ENCODE results near the gene ZNF821.
"Not testable (repeated sequence)": the region's sequence is repeated elsewhere in the genome, so short reads cannot be mapped to it uniquely, and the experiment has no call there.

The ZNF821 gene

GRCh38 chr16:71859762-71860521, 24.0 kb downstream of the ZNF821 start:
- DNase-seq (ENCODE audit: low spot score) = no peak

GRCh38 chr16:71855937-71856662, 27.9 kb downstream of the ZNF821 start:
- no peak for DNase-seq (ENCODE audit: low spot score)

- DNase-seq (ENCODE audit: low spot score) = no peak
Observed at GRCh38 chr16:71854369-71854948, 29.5 kb downstream of the ZNF821 start.

GRCh38 chr16:71853413-71853812, 30.6 kb downstream of the ZNF821 start:
- DNase-seq (ENCODE audit: low spot score) = no peak

- no peak for DNase-seq (ENCODE audit: low spot score)
Observed at GRCh38 chr16:71852561-71852960, 31.4 kb downstream of the ZNF821 start.

- no peak for DNase-seq (ENCODE audit: low spot score)
Observed at GRCh38 chr16:71852158-71852557, 31.8 kb downstream of the ZNF821 start.

GRCh38 chr16:71851746-71852145, 32.2 kb downstream of the ZNF821 start:
- DNase-seq (ENCODE audit: low spot score) = no peak

- no peak for DNase-seq (ENCODE audit: low spot score)
Observed at GRCh38 chr16:71848622-71849021, 35.4 kb downstream of the ZNF821 start.

GRCh38 chr16:71847096-71847495, 36.9 kb downstream of the ZNF821 start:
- no peak for DNase-seq (ENCODE audit: low spot score)

GRCh38 chr16:71846431-71846830, 37.6 kb downstream of the ZNF821 start:
- no peak for DNase-seq (ENCODE audit: low spot score)

GRCh38 chr16:71845639-71846430, 38.1 kb downstream of the ZNF821 start, which contains the start of gene ATXN1L:
ATXN1L (plus strand) TSS chr16:71845976; CDS start chr16:71849741, 3,765 bp downstream.
- DNase-seq (ENCODE audit: low spot score) = peak; percentile 99

- no peak for DNase-seq (ENCODE audit: low spot score)
Observed at GRCh38 chr16:71843572-71843971, 40.4 kb downstream of the ZNF821 start.

GRCh38 chr16:71840052-71840451, 43.9 kb downstream of the ZNF821 start:
- DNase-seq (ENCODE audit: low spot score) = no peak

- DNase-seq (ENCODE audit: low spot score) = no peak
Observed at GRCh38 chr16:71837150-71837549, 46.8 kb downstream of the ZNF821 start.

- DNase-seq (ENCODE audit: low spot score) = no peak
Observed at GRCh38 chr16:71834291-71834690, 49.7 kb downstream of the ZNF821 start.

GRCh38 chr16:71832112-71832511, 51.9 kb downstream of the ZNF821 start:
- not testable (repeated sequence) for DNase-seq (ENCODE audit: low spot score)

GRCh38 chr16:71831698-71832097, 52.3 kb downstream of the ZNF821 start:
- not testable (repeated sequence) for DNase-seq (ENCODE audit: low spot score)

GRCh38 chr16:71830359-71830758, 53.6 kb downstream of the ZNF821 start:
- no peak for DNase-seq (ENCODE audit: low spot score)

GRCh38 chr16:71826533-71827017, 57.4 kb downstream of the ZNF821 start:
- no peak for DNase-seq (ENCODE audit: low spot score)

- DNase-seq (ENCODE audit: low spot score) = not testable (repeated sequence)
Observed at GRCh38 chr16:71817155-71817500, 66.9 kb downstream of the ZNF821 start.

GRCh38 chr16:71811261-71811803, 72.7 kb downstream of the ZNF821 start:
- no peak for DNase-seq (ENCODE audit: low spot score)

- not testable (repeated sequence) for DNase-seq (ENCODE audit: low spot score)
Observed at GRCh38 chr16:71810155-71810530, 73.8 kb downstream of the ZNF821 start.
